NCI-H510A (cell line): ENCODE data around the gene TRAT1.
"Not testable (repeated sequence)": the region's sequence is repeated elsewhere in the genome, so short reads cannot be mapped to it uniquely, and the experiment has no call there.

ENCODE experiments used
- DNase-seq: peaks from one replicate; lab custom pipeline; 2025; lab: John Stamatoyannopoulos, UW

TRAT1 gene

GRCh38 chr3:108822123-108822897, at the start of gene TRAT1:
TRAT1 (plus strand) TSS chr3:108822786; CDS start chr3:108822928, 142 bp downstream.
- no peak for DNase-seq

- DNase-seq, result no peak
Measured at GRCh38 chr3:108775649-108776048, 46.9 kb upstream of the TRAT1 start.

- DNase-seq, result no peak
Measured at GRCh38 chr3:108779496-108779895, 43.1 kb upstream of the TRAT1 start.

DNA sequence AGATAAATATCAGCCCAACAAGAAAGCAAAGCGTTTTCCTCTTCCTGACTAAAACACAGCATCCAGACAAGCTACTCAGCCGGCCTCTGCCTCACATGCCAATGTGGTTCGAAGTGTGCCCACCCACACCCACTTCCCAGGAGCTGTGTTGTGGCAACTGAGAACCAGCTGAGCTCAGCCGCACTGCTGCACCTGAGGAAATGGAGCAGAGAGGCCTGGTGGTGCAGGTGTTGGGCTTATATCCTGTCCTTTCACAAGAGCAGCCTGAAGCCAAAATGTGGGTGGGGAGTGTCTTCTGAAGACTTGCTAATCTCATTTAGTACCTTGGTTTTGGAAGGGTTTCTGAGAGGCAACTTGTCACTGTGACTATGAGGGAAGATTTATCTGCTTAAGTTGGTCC, 42.4 kb upstream of the TRAT1 start:
- DNase-seq, result no peak

GRCh38 chr3:108791473-108791872, 31.1 kb upstream of the TRAT1 start:
- no peak for DNase-seq

GRCh38 chr3:108804437-108804836, 18.1 kb upstream of the TRAT1 start:
- DNase-seq, result no peak

- DNase-seq, result no peak
Measured at GRCh38 chr3:108804966-108805365, 17.6 kb upstream of the TRAT1 start.

DNA sequence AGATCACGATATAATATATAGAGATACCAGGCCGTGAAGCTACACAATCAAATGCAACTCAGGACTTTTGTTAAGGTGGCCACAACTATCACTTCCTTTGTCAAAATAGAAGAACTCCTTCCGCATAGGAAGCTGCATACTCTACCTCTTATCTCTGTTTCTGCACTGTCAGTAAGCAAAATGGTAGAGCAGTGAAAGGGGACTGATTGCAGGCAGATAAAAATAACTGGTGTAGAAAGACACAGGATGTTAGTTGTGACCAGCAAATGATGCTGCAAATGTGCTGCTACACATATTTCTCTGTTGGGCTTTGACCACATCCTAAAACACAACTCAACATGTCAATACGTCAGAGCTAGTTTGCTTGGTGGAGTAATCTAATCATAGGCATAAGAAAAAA, 16.3 kb upstream of the TRAT1 start:
- DNase-seq, result no peak

DNA sequence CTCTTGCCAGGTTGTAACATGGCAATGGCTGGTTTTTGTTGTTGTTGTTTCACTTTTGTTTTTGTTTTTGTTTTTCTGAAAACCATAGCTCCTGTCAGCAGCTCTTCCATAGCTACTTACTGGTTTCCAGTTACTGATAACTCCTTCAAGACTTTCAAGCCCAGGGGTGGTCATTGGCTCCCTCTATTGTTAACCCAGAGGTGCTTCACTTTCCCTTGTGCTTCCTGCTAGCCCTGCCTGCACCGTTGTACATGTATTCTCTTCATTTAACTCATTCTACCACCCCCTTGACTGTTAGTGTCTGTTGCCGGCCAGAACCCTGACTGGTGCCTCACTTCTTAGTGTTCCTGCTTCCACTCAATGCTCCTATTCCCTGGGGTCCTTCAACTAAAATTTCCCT, 4.2 kb upstream of the TRAT1 start:
- no peak for DNase-seq

- no peak for DNase-seq
Measured at GRCh38 chr3:108820586-108820985, 2.0 kb upstream of the TRAT1 start.

DNA sequence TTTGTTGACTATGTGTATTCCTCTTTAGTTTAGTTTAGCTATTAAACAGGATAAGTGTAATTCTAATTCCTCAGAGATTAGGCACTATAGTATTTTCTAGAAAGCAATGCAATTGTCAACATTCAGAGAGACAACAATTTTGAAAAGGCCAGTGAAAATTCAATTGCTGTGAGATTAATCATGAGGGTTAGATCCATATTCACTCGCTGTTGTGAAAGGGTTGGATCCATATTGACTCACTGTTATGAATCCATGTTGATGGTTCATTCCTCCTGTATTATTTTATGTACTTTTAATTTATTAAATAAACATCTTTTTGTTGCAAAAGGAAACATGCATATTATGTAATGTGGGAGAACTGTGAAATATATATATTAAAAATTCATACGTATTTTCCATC, 641 bp downstream of the TRAT1 start:
- DNase-seq, result no peak

GRCh38 chr3:108823803-108824202, 1.2 kb downstream of the TRAT1 start:
- DNase-seq, result not testable (repeated sequence)

- no peak for DNase-seq
Measured at GRCh38 chr3:108826309-108827187, 4.0 kb downstream of the TRAT1 start.

DNA sequence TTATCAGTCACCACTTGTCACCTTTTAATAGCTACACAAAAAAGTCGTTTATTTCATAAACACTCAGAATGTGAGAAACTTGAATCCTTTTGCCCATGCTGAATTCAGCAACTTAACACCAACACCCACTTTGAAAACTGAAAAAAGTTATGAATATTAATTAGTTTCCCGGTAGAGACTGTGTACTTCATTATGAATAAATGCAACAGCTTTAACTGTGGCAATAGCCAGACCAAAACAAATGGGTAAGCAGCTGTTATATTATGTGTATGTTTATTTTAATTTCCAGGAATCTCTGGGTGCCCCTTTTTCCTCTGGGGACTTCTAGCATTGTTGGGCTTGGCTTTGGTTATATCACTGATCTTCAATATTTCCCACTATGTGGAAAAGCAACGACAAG, 7.8 kb downstream of the TRAT1 start:
- no peak for DNase-seq

GRCh38 chr3:108830991-108831614, 8.5 kb downstream of the TRAT1 start:
- no peak for DNase-seq

GRCh38 chr3:108833611-108834010, 11.0 kb downstream of the TRAT1 start:
- DNase-seq, result no peak

DNA sequence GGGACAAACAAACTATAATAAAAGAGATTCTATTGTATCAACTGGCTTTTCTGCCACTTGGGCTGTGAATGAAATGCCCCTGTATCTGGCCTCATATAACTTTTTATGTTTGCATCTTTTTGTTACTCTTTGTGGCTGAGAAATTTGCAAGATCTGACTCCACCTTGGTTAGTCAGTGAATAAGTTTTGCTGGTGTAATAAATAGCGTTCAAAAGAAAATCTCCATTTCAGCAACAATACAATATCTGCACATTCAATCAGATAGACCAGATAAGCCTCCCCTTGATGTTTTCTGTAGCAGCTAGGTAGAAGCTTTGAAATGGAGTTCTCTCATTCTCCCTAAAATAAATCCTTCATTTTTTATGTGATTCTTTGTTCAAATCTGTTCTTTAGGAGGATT, 12.0 kb downstream of the TRAT1 start:
- no peak for DNase-seq

- no peak for DNase-seq
Measured at GRCh38 chr3:108835101-108835500, 12.5 kb downstream of the TRAT1 start.

GRCh38 chr3:108838436-108838835, 15.8 kb downstream of the TRAT1 start:
- no peak for DNase-seq

GRCh38 chr3:108845709-108846293, 23.2 kb downstream of the TRAT1 start:
- no peak for DNase-seq

- DNase-seq, result no peak
Measured at GRCh38 chr3:108847187-108847586, 24.6 kb downstream of the TRAT1 start.

DNA sequence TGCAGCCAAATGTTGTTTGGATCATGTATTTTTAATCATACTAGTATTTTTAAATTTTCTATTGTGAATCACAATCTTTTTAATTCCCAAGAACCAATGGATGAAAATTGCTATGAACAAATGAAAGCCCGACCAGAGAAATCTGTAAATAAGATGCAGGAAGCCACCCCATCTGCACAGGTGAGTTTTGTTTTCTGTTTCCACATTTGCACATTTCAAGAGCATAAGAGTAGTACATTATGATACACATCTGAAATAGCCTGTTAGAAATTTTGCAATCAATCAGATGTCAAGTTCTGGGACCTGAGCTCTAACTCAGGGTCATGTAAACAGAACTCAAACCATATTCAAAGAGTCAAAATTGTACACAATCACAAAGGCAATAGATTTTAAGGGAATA, 26.5 kb downstream of the TRAT1 start:
- DNase-seq, result no peak
